ENCODE results near the gene FGF12. TPM values are rescaled to one million over a fixed set of nuclear protein-coding genes. Genes with fewer than 3 reads are reported as not detected.

FGF12 gene
- total RNA-seq, 2 donors from 2014 or later = 1.5 TPM; not detected in 1

- TF ChIP-seq CTCF (IDR thresholded peaks at IDR 0.05) = no peak
- Histone ChIP-seq H3K4me3 (no peak overlapping the region), H3K27ac (no peak overlapping the region), H3K9me3 (no peaks in the 10 kb centered on the region), H3K36me3 (no peaks in the 10 kb centered on the region), H3K4me1 (ENCODE audit: control insufficient read depth in 1 of 2, low read depth in 2 of 2) (no peaks in the 10 kb centered on the region), H3K27me3 (replicated peaks; ENCODE audit: insufficient read depth) (no peaks in the 10 kb centered on the region)
- ATAC-seq (ENCODE audit: insufficient number of reproducible peaks, low FRiP score, low read depth) = no peak
- DNase-seq (ENCODE audit: low spot score) = no peak
These were observed 503.5 kb downstream of the FGF12 start for GRCh38 chr3:192223815-192224214.

- Histone ChIP-seq H3K27ac (no peak overlapping the region), H3K27me3 (replicated peaks; ENCODE audit: insufficient read depth) (no peaks in the 10 kb centered on the region), H3K9me3 (no peaks in the 10 kb centered on the region), H3K4me1 (ENCODE audit: control insufficient read depth in 1 of 2, low read depth in 2 of 2) (no peaks in the 10 kb centered on the region), H3K4me3 (no peak overlapping the region), H3K36me3 (no peaks in the 10 kb centered on the region)
- ATAC-seq (ENCODE audit: insufficient number of reproducible peaks, low FRiP score, low read depth) (no peak), DNase-seq (ENCODE audit: low spot score) (no peak)
- no peak for TF ChIP-seq CTCF (IDR thresholded peaks at IDR 0.05)
These were observed 506.4 kb downstream of the FGF12 start for GRCh38 chr3:192220915-192221314.

- Histone ChIP-seq H3K36me3 (no peaks in the 10 kb centered on the region), H3K4me3 (no peak overlapping the region), H3K4me1 (ENCODE audit: control insufficient read depth in 1 of 2, low read depth in 2 of 2) (no peaks in the 10 kb centered on the region), H3K27me3 (replicated peaks; ENCODE audit: insufficient read depth) (no peaks in the 10 kb centered on the region), H3K9me3 (no peaks in the 10 kb centered on the region), H3K27ac (no peak overlapping the region)
- TF ChIP-seq CTCF (IDR thresholded peaks at IDR 0.05) = no peak
- DNase-seq (ENCODE audit: low spot score) (no peak), ATAC-seq (ENCODE audit: insufficient number of reproducible peaks, low FRiP score, low read depth) (no peak)
These were observed 507.4 kb downstream of the FGF12 start for GRCh38 chr3:192219926-192220325.

GRCh38 chr3:192216067-192216466 lies 511.3 kb downstream of the FGF12 start:
- H3K4me3 ChIP-seq = no peak overlapping the region
- no peaks in the 10 kb centered on the region for H3K36me3 ChIP-seq
- no peak overlapping the region for H3K27ac ChIP-seq
- H3K9me3 ChIP-seq = no peaks in the 10 kb centered on the region
- TF ChIP-seq CTCF (IDR thresholded peaks at IDR 0.05) = no peak
- H3K4me1 ChIP-seq (ENCODE audit: control insufficient read depth in 1 of 2, low read depth in 2 of 2) = no peaks in the 10 kb centered on the region
- ATAC-seq (ENCODE audit: insufficient number of reproducible peaks, low FRiP score, low read depth) (no peak), DNase-seq (ENCODE audit: low spot score) (no peak)
- no peaks in the 10 kb centered on the region for H3K27me3 ChIP-seq (replicated peaks; ENCODE audit: insufficient read depth)

- H3K27ac ChIP-seq = no peak overlapping the region
- H3K36me3 ChIP-seq = no peaks in the 10 kb centered on the region
- no peaks in the 10 kb centered on the region for H3K9me3 ChIP-seq
- no peaks in the 10 kb centered on the region for H3K27me3 ChIP-seq (replicated peaks; ENCODE audit: insufficient read depth)
- H3K4me1 ChIP-seq (ENCODE audit: control insufficient read depth in 1 of 2, low read depth in 2 of 2) = no peaks in the 10 kb centered on the region
- DNase-seq (ENCODE audit: low spot score) (no peak), ATAC-seq (ENCODE audit: insufficient number of reproducible peaks, low FRiP score, low read depth) (no peak)
- no peak overlapping the region for H3K4me3 ChIP-seq
- TF ChIP-seq CTCF (IDR thresholded peaks at IDR 0.05) = no peak
These were observed 514.4 kb downstream of the FGF12 start for GRCh38 chr3:192212979-192213378.

All from thoracic aorta (tissue), 2 donors.